A549 (cell line): ENCODE measurements around the gene ZBTB4. TPM values are rescaled to one million over a fixed set of nuclear protein-coding genes. Genes with fewer than 3 reads are reported as not detected.

ENCODE experiments used
- ATAC-seq, 2 experiments: fragments of 200-7000 bp in 1 of 2; fragments of >200 bp in 1 of 2; cut with Nextera tagmentation in 1 of 2; cut with Tn5 transposase in 1 of 2; 3 replicates each; pipeline versions ENCODE4 v1.8.0 to v1.9.1; 2018 to 2020; ENCODE audit warnings: mild to moderate bottlenecking in 1 of 2, moderate library complexity in 1 of 2
- CTCF ChIA-PET: fragments of 300-600 bp; sonication (Branson Sonifier 250); formaldehyde crosslinking; extraction: SDS; loops from one replicate; lab custom pipeline; 2021; ENCODE audit warnings: antibody characterized with exemption, inconsistent platforms; lab: Yijun Ruan, JAX
- POLR2A ChIA-PET: fragments of 350-600 bp; formaldehyde crosslinking; extraction: SDS; loops from one replicate; lab custom pipeline; 2021; ENCODE audit warnings: antibody characterized with exemption, inconsistent platforms; lab: Yijun Ruan, JAX
- DNase-seq, 2 experiments: peaks; one replicate each; pipeline versions ENCODE4 v3.0.0 to v3.0.0-alpha.2; 2011 to 2016; ENCODE audit warnings: low read depth in 1 of 2, low spot score in 1 of 2
- FAIRE-seq: peaks from 2 replicates; lab custom pipeline; 2011; peaks lifted over from hg19 to GRCh38; lab: Jason Lieb, UNC
- H3K27ac ChIP-seq, 2 experiments: fragments of >200 bp; sonication (Bioruptor Twin); formaldehyde crosslinking; 3 replicates each; pipeline ENCODE4 v1.5.1; 2016 to 2017
- H3K4me1 ChIP-seq: fragments of >200 bp; sonication (Bioruptor Twin); formaldehyde crosslinking; 3 replicates; pipeline ENCODE4 v1.6.1; 2016
- H3K4me2 ChIP-seq: fragments of >200 bp; sonication (Bioruptor Twin); formaldehyde crosslinking; 3 replicates; pipeline ENCODE4 v1.6.1; 2016
- H3K4me3 ChIP-seq: fragments of >200 bp; sonication (Bioruptor Twin); formaldehyde crosslinking; 3 replicates; pipeline ENCODE4 v1.5.1; 2016
- H3K9me3 ChIP-seq: fragments of >200 bp; sonication (Bioruptor Twin); formaldehyde crosslinking; 3 replicates; pipeline ENCODE4 v1.6.1; 2016
- CHD2 ChIP-seq: fragments of 150-350 bp; IDR thresholded peaks from 2 replicates; pipeline ENCODE4 v1.6.1; 2014; ENCODE audit warnings: low read length; ENCODE audit not compliant: partially characterized antibody
- CHD4 ChIP-seq: fragments of 200-600 bp; sonication (generic); IDR thresholded peaks from 2 replicates; pipeline ENCODE4 v1.6.1; 2016; ENCODE audit warnings: antibody characterized with exemption, mild to moderate bottlenecking, borderline replicate concordance
- EP300 ChIP-seq, 2 experiments: fragments of >200 bp; sonication (Bioruptor Twin); formaldehyde crosslinking; IDR thresholded peaks; 2 replicates in 1 of 2; 3 replicates in 1 of 2; pipeline ENCODE4 v1.6.1; 2016 to 2017
- FOXS1 ChIP-seq: fragments of 250-450 bp; sonication (Bioruptor Pico); IDR thresholded peaks from 2 replicates; pipeline ENCODE4 v1.5.0; 2020; ENCODE audit warnings: mild to moderate bottlenecking, moderate library complexity
- GATA3 ChIP-seq: IDR thresholded peaks from 2 replicates; pipeline ENCODE4 v1.6.1; 2012; ENCODE audit warnings: borderline replicate concordance
- HDAC2 ChIP-seq: fragments of 200-600 bp; sonication (generic); IDR thresholded peaks from 2 replicates; pipeline ENCODE4 v1.6.1; 2016
- HOXA7 ChIP-seq: fragments of 250-450 bp; sonication (Bioruptor Pico); IDR thresholded peaks from 2 replicates; pipeline ENCODE4 v1.5.0; 2020; ENCODE audit warnings: mild to moderate bottlenecking, moderate library complexity
- HOXB5 ChIP-seq: fragments of 250-450 bp; sonication (Bioruptor Pico); IDR thresholded peaks from 2 replicates; pipeline ENCODE4 v1.5.0; 2020; ENCODE audit warnings: mild to moderate bottlenecking, moderate library complexity
- JUN ChIP-seq, 2 experiments: fragments of >200 bp; sonication (Bioruptor Twin); formaldehyde crosslinking; IDR thresholded peaks; 2 replicates in 1 of 2; 3 replicates in 1 of 2; pipeline ENCODE4 v1.6.1; 2016 to 2017
- MAZ ChIP-seq: fragments of 150-350 bp; IDR thresholded peaks from 2 replicates; pipeline ENCODE4 v1.6.1; 2014; ENCODE audit warnings: antibody characterized with exemption, low read depth, low read length, borderline replicate concordance
- NPAS2 ChIP-seq: fragments of 250-450 bp; sonication (Bioruptor Pico); IDR thresholded peaks from 2 replicates; pipeline ENCODE4 v1.8.0; 2022; ENCODE audit warnings: mild to moderate bottlenecking, moderate library complexity, borderline replicate concordance
- NR3C1 ChIP-seq: fragments of >200 bp; sonication (Bioruptor Twin); formaldehyde crosslinking; IDR thresholded peaks from 3 replicates; pipeline ENCODE4 v1.6.1; 2017
- POLR2AphosphoS2 ChIP-seq: conservative IDR thresholded peaks from 2 replicates; pipeline ENCODE4 v1.6.1; 2012; ENCODE audit warnings: low read length, improper control_type of control experiment, inconsistent platforms
- RARB ChIP-seq: fragments of 250-450 bp; sonication (Bioruptor Pico); IDR thresholded peaks from 2 replicates; pipeline ENCODE4 v1.8.0; 2021; ENCODE audit warnings: mild to moderate bottlenecking, moderate library complexity
- RCOR1 ChIP-seq: fragments of 150-350 bp; IDR thresholded peaks from 2 replicates; pipeline ENCODE4 v1.6.1; 2014; ENCODE audit warnings: antibody characterized with exemption, low read length, low read depth
- SMC3 ChIP-seq: fragments of >200 bp; sonication (Bioruptor Twin); formaldehyde crosslinking; IDR thresholded peaks from 3 replicates; pipeline ENCODE4 v1.6.1; 2018; ENCODE audit warnings: inconsistent platforms
- SREBF2 ChIP-seq: fragments of 450-650 bp; IDR thresholded peaks from 2 replicates; pipeline ENCODE4 v1.6.1; 2014; ENCODE audit warnings: mild to moderate bottlenecking, moderate library complexity
- TFCP2L1 ChIP-seq: fragments of 250-450 bp; sonication (Bioruptor Pico); IDR thresholded peaks from 2 replicates; pipeline ENCODE4 v1.5.0; 2021; ENCODE audit warnings: mild to moderate bottlenecking
- TP53 ChIP-seq: fragments of 250-450 bp; sonication (Bioruptor Pico); IDR thresholded peaks from 2 replicates; pipeline ENCODE4 v1.5.0; 2021; ENCODE audit warnings: mild to moderate bottlenecking, moderate library complexity
- ZC3H11A ChIP-seq: fragments of 450-650 bp; IDR thresholded peaks from 2 replicates; pipeline ENCODE4 v1.6.1; 2014; ENCODE audit warnings: antibody characterized with exemption, mild to moderate bottlenecking
- ZSCAN20 ChIP-seq: fragments of 250-450 bp; sonication (Bioruptor Pico); IDR thresholded peaks from 2 replicates; pipeline ENCODE4 v1.8.0; 2022; ENCODE audit warnings: mild to moderate bottlenecking, moderate library complexity
- WGBS: methylation state at CpG from one replicate; pipeline ENCODE4 v1.1.6; 2017; ENCODE audit errors: missing lambda C conversion rate; 5-methylcytosine and 5-hydroxymethylcytosine counted together
- polyA plus RNA-seq, 4 experiments: library from polyadenylated mRNA; depleted of rRNA in 3 of 4; stranded (reverse); fragments of >200 nt; fragmentation: RNase III in 1 of 4; extraction: RNeasy Plus Mini Kit Qiagen cat#74134 plus additional on column Dnase treatment in 1 of 4; gene quantifications; 2 replicates in 3 of 4; 3 replicates in 1 of 4; pipeline ENCODE4 v1.2.3, GENCODE V29; 2011 to 2017
- TF ChIP-seq, protein P1 (sequence below): fragments of 200-600 bp; sonication (generic); IDR thresholded peaks from 2 replicates; pipeline ENCODE4 v1.6.1; 2016; ENCODE audit warnings: antibody characterized with exemption, mild to moderate bottlenecking, moderate library complexity

ZBTB4 gene
- polyA plus RNA-seq, 2 of the 4 experiments (the other 2 are of a cell fraction), result 14.4 to 28.2 TPM

DNA sequence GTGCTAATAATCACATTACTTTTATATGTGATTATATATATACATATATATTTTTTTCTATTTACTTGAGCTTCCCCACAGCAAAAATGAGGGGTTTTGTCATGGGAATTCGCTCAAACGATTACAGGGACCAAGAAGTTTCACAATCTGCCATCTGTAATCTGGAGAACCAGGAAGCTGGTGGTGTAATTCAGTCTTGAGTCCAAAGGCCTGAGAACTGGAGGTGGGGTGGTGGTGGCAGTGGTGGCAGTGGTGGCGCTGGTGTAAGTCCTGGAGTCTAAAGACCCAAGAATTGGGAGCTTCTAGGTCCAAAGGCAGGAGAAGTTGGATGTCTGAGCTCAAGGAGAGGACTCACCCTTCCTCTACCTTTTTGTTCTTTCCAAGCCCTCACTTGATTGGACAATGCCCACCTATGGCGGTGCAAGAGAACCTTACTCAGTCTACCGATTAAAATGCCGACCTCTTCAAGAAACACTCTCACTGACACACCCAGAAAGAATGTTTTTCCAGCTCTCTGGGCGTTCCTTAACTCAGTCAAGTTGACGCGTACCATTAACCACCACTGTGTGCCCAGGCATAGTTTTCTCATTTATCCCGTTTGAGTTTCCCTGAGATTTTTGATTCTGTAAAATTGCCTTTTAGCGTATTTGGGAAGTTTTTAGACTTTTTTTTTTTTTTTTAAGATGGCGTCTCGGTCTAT lies 36.6 kb upstream of the ZBTB4 start:
- ATAC-seq (no peak), DNase-seq (peak in 1 of 2 experiments; percentile 33)
- no peak overlapping the region for H3K4me2 ChIP-seq
- 92% methylated on average over 13 of the region's 13 CpGs for WGBS
- POLR2A ChIA-PET, result interaction anchor here (1.0 to 1.8 kb wide), 2 partner anchors 9 to 45 kb away, joined by 3 to 5 read pairs; no protein-coding TSS in a partner anchor
- TF ChIP-seq, protein P1, sequence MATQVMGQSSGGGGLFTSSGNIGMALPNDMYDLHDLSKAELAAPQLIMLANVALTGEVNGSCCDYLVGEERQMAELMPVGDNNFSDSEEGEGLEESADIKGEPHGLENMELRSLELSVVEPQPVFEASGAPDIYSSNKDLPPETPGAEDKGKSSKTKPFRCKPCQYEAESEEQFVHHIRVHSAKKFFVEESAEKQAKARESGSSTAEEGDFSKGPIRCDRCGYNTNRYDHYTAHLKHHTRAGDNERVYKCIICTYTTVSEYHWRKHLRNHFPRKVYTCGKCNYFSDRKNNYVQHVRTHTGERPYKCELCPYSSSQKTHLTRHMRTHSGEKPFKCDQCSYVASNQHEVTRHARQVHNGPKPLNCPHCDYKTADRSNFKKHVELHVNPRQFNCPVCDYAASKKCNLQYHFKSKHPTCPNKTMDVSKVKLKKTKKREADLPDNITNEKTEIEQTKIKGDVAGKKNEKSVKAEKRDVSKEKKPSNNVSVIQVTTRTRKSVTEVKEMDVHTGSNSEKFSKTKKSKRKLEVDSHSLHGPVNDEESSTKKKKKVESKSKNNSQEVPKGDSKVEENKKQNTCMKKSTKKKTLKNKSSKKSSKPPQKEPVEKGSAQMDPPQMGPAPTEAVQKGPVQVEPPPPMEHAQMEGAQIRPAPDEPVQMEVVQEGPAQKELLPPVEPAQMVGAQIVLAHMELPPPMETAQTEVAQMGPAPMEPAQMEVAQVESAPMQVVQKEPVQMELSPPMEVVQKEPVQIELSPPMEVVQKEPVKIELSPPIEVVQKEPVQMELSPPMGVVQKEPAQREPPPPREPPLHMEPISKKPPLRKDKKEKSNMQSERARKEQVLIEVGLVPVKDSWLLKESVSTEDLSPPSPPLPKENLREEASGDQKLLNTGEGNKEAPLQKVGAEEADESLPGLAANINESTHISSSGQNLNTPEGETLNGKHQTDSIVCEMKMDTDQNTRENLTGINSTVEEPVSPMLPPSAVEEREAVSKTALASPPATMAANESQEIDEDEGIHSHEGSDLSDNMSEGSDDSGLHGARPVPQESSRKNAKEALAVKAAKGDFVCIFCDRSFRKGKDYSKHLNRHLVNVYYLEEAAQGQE, result no peak
- TF ChIP-seq SREBF2 (no peak), POLR2AphosphoS2 (0 out of 2 replicates have a peak, but pooled peaks have one; percentile 27)
- TF ChIP-seq, all 56 proteins: peak for 1
- FAIRE-seq, result no peak
- CTCF ChIA-PET, result interaction anchor here (0.6 to 9.8 kb wide), 21 partner anchors 8 to 198 kb away, joined by 3 to 232 read pairs (median 15); partner anchors contain the start of genes POLR2A, SENP3, TNFSF12 and TNFSF13
- no peaks in the 10 kb centered on the region for H3K9me3 ChIP-seq
- no peaks in the 10 kb centered on the region for H3K4me1 ChIP-seq
- H3K4me3 ChIP-seq, result no peak overlapping the region
- H3K27ac ChIP-seq, result no peak overlapping the region

- H3K9me3 ChIP-seq, result no peaks in the 10 kb centered on the region
- TF ChIP-seq NPAS2 (CRISPR knock-in tag) (no peak), CHD4 (no peak), ZC3H11A (no peak), FOXS1 (CRISPR knock-in tag) (no peak), ZSCAN20 (CRISPR knock-in tag) (no peak), RARB (CRISPR knock-in tag) (no peak), POLR2AphosphoS2 (no peak), RCOR1 (no peak), TFCP2L1 (CRISPR knock-in tag) (no peak), EP300 (IDR thresholded peaks at IDR 0.05) (no peak), MAZ (no peak), TP53 (CRISPR knock-in tag) (no peak), GATA3 (no peak), SMC3 (no peak), NR3C1 (no peak), HDAC2 (no peak), JUN (IDR thresholded peaks at IDR 0.05) (no peak), CHD2 (no peak), HOXA7 (CRISPR knock-in tag) (no peak), HOXB5 (no peak)
- H3K4me1 ChIP-seq, result no peaks in the 10 kb centered on the region
- 78% methylated on average over 17 of the region's 17 CpGs for WGBS
- no peak overlapping the region for H3K27ac ChIP-seq
- CTCF ChIA-PET, result interaction anchor here (0.8 to 9.8 kb wide), 38 partner anchors 7 to 233 kb away, joined by 3 to 232 read pairs (median 5); partner anchors contain the start of genes POLR2A, SENP3, SLC2A4 and SPEM1
- no peak for DNase-seq
- ATAC-seq, result no peak; a peak in 1 of 6 replicates
- H3K4me3 ChIP-seq, result no peak overlapping the region
- POLR2A ChIA-PET, result interaction anchor here (1.5 kb wide), 1 partner anchor 30 kb away, joined by 13 read pairs; the partner anchor contains the start of gene POLR2A
- FAIRE-seq, result no peak
- no peak overlapping the region for H3K4me2 ChIP-seq
These were observed 34.5 kb upstream of the ZBTB4 start for GRCh38 chr17:7513850-7514419.
